ENCODE results near the gene TMEM131. TPM values are rescaled to one million over a fixed set of nuclear protein-coding genes. Genes with fewer than 3 reads are reported as not detected.
"Not testable (repeated sequence)": the region's sequence is repeated elsewhere in the genome, so short reads cannot be mapped to it uniquely, and the experiment has no call there.

Gene TMEM131
- total and polyA plus RNA-seq, 12 donors: 8.2 to 34.3 (median 30.0) TPM

- peaks cover 0 to 12% (median 0%) of the 10 kb centered on the region in 11 donors for H3K9me3 ChIP-seq
- peaks cover 0 to 20% (median 4%) of the 10 kb centered on the region in 9 donors for H3K4me1 ChIP-seq
- 96 to 97% methylated on average over 3 of the region's 3 CpGs for WGBS, 2 donors
- no peaks in the 10 kb centered on the region for H3K27me3 ChIP-seq
- ATAC-seq (no peak), DNase-seq (no peak)
- TF ChIP-seq CTCF (IDR thresholded peaks at IDR 0.05): no peak
- H3K4me3 ChIP-seq: no peak overlapping the region
- intact Hi-C loops (cut with DNase I): no loop called here
- H3K27ac ChIP-seq: no peak overlapping the region
- H3K36me3 ChIP-seq: peaks cover 0 to 21% (median 0%) of the 10 kb centered on the region in 9 donors
These were observed 75.9 kb downstream of the TMEM131 start for GRCh38 chr2:97919858-97920257.

- intact Hi-C loops (cut with DNase I): no loop called here
- ATAC-seq (no peak), DNase-seq (no peak)
- WGBS, 2 donors: 90 to 94% methylated on average over 4 of the region's 4 CpGs
- no peak overlapping the region for H3K27ac ChIP-seq
- no peak for TF ChIP-seq CTCF (IDR thresholded peaks at IDR 0.05)
- peaks cover 0 to 12% (median 0%) of the 10 kb centered on the region in 9 donors for H3K36me3 ChIP-seq
- peaks cover 0 to 12% (median 0%) of the 10 kb centered on the region in 11 donors for H3K9me3 ChIP-seq
- H3K4me3 ChIP-seq: no peak overlapping the region
- H3K4me1 ChIP-seq: peaks cover 0 to 25% (median 4%) of the 10 kb centered on the region in 9 donors
- H3K27me3 ChIP-seq: no peaks in the 10 kb centered on the region
These were observed 76.9 kb downstream of the TMEM131 start for GRCh38 chr2:97918818-97919217.

- Histone ChIP-seq H3K9me3 (peaks cover 0 to 12% (median 0%) of the 10 kb centered on the region in 11 donors), H3K4me1 (peaks cover 0 to 25% (median 4%) of the 10 kb centered on the region in 9 donors)
- ATAC-seq; intact Hi-C loops (cut with DNase I); DNase-seq; H3K4me3 ChIP-seq; H3K27me3 ChIP-seq; H3K36me3 ChIP-seq; H3K27ac ChIP-seq: not testable (repeated sequence)
- WGBS, 2 donors: 96 to 98% methylated on average over 7 of the region's 7 CpGs
These were observed 78.1 kb downstream of the TMEM131 start for GRCh38 chr2:97917668-97918067.

GRCh38 chr2:97914691-97915213 is 81.0 kb downstream of the TMEM131 start:
- peaks cover 0 to 8% (median 0%) of the 10 kb centered on the region in 11 donors for H3K9me3 ChIP-seq
- ATAC-seq (no peak), DNase-seq (no peak)
- TF ChIP-seq CTCF (IDR thresholded peaks at IDR 0.05): no peak
- H3K4me1 ChIP-seq: peaks cover 0 to 30% (median 20%) of the 10 kb centered on the region in 9 donors
- H3K27me3 ChIP-seq: no peaks in the 10 kb centered on the region
- WGBS, 2 donors: 82 to 83% methylated on average over 5 of the region's 5 CpGs
- H3K4me3 ChIP-seq: no peak overlapping the region
- no peaks in the 10 kb centered on the region for H3K36me3 ChIP-seq
- H3K27ac ChIP-seq: no peak overlapping the region
- intact Hi-C loops (cut with DNase I): no loop called here

- WGBS, 2 donors: 87 to 98% methylated on average over 2 of the region's 2 CpGs
These were observed 81.9 kb downstream of the TMEM131 start for GRCh38 chr2:97913846-97914245.

More at GRCh38 chr2:97913846-97914245, 81.9 kb downstream of the TMEM131 start:
- Histone ChIP-seq H3K4me3 (no peak overlapping the region), H3K9me3 (peaks cover 0 to 7% (median 0%) of the 10 kb centered on the region in 11 donors), H3K36me3 (no peaks in the 10 kb centered on the region), H3K4me1 (peaks cover 0 to 36% (median 20%) of the 10 kb centered on the region in 9 donors), H3K27me3 (no peaks in the 10 kb centered on the region), H3K27ac (no peak overlapping the region)
- intact Hi-C loops (cut with DNase I): no loop called here
- ATAC-seq: no peak
- DNase-seq: no peak
- TF ChIP-seq CTCF (IDR thresholded peaks at IDR 0.05): no peak

Measured in heart right ventricle (tissue), 16 donors.